ENCODE data around the gene ELMO3. TPM values are rescaled to one million over a fixed set of nuclear protein-coding genes. Genes with fewer than 3 reads are reported as not detected.

Gene ELMO3
- total and polyA plus RNA-seq, 2 experiments from 2014 or later: 0.15 to 1.1 TPM

DNA sequence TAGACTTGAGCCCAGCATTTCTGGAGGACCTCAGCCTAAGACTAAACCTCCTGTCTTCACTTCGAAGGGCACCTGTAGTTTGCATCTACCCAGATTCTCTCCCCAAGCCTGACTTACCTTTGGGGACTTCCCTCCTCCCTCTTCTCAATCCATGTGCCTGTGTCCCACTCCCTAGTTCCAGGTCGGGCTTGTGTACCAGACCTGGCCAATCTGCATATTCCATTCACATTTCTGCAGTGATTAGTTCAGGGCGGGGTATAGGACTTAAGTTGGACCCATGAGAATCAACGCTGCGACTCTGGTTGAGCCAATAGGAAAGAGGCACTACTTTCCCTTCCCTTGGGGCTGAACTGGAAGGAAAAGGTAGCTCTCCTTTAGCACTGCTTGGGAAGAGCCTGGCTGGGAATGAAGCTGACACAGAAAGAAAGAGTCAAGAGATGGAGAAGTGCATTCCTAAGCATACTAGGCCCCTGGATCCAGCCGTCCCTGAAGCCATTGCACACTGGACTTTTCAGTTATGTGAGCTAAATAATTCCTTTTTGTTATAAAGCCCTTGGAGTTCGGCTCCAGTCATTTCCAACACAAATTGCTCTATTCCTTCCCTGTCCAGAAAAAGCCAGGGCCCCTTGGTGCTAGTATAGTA is 41.7 kb upstream of the ELMO3 start:
- Histone ChIP-seq H3K9me3 (ENCODE audit: low read depth) (no peaks in the 10 kb centered on the region), H3K4me3 (no peak overlapping the region), H3K4me1 (ENCODE audit: low read depth) (no peaks in the 10 kb centered on the region), H3K27me3 (peaks cover 97% of the 10 kb centered on the region), H3K36me3 (no peaks in the 10 kb centered on the region), H3K27ac (no peak overlapping the region)
- TF ChIP-seq CTCF (IDR thresholded peaks at IDR 0.05; ENCODE audit: low read depth, low read length): no peak
- no peak for DNase-seq (ENCODE audit: low read depth in 1 of 2, low spot score in 1 of 2)

DNA sequence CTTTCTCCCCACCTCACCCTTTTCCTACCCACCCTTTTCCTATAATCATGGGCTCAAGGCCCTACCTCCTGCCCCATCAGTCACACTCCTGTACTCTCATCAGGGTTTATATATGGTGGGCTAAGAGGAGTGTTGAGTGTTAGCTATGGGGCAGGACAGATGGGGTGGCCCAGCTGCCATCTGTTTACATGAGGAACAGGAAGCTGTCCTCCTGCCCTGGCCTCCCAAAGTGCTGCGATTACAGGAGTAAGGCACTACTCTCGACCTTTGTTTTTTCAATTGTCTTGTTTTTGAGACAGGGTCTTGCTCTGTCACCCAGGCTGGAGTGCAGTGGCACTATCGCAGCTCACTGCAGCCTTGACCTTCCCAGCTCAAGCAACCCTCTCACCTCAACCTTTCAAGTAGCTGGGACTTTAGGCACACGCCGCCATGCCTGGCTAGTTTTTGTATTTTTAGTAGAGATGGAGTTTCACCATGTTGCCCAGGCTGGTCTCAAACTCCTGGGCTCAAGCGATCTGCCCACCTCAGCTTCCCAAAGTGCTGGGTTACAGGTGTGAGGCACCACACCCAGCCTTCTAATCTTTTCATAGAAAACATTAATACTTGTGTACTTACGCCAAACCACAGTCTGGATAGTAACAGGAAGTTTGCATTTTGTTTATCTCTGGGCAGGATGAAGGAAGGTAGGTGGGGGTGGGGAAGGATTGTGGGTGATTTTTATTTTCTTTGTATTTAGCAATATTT is 40.9 kb upstream of the ELMO3 start:
- Histone ChIP-seq H3K9me3 (ENCODE audit: low read depth) (no peaks in the 10 kb centered on the region), H3K4me3 (no peak overlapping the region), H3K4me1 (ENCODE audit: low read depth) (peaks cover 4% of the 10 kb centered on the region), H3K36me3 (no peaks in the 10 kb centered on the region), H3K27me3 (peaks cover 97% of the 10 kb centered on the region), H3K27ac (no peak overlapping the region)
- no peak for DNase-seq (ENCODE audit: low read depth in 1 of 2, low spot score in 1 of 2)
- TF ChIP-seq CTCF (IDR thresholded peaks at IDR 0.05; ENCODE audit: low read depth, low read length): no peak

DNA sequence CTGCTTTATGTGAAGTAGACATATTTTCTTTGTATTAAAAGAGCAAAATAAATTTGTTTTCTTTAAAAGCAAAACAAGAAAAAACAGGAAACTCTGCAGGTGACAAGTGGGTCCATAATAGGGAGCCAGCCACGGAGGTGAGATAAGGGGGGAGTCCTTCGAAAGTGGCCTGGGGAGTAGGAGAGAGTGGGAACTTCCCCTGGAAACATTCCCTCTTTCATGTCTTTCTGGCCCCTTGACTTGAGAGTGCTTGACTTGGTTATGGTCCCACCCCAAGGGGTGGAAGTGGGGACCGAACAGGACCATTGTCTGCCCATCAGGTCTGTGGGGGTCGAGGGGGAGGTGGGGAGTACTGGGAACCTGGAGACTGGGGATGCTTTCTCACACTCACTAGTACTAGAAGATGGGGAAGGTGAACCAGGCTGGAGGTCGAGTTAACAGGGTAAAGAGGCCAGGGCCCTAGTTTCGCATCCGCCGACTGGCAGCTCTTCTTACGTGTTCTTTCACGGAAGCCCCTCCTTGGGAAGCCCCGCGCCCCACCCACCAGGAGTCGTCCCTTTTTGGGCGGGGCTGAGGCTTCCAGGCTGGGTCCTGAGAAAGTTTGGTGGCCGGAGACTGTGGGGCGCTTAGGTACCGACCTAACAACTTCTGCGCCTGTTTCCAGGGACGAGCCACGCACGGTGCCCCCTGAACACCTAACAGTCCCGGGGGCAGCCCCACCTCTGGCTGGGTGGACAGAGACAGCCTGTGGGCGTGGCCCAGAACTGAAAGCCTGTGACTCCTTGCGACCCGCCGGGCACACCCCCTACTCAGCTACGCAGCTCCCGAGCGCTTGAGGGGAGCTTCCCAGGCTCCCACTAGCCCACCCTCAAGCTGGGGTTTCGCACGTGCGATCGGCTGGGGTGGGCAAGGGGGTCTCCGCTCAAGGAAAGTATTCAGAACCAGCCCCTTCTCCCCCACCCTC is 40.0 kb upstream of the ELMO3 start:
- H3K4me1 ChIP-seq (ENCODE audit: low read depth): peaks cover 6% of the 10 kb centered on the region

GRCh38 chr16:67161595-67162058 is 37.3 kb upstream of the ELMO3 start:
- DNase-seq (ENCODE audit: low read depth in 1 of 2, low spot score in 1 of 2): no peak
- H3K27ac ChIP-seq: no peak overlapping the region
- no peaks in the 10 kb centered on the region for H3K36me3 ChIP-seq
- peaks cover 97% of the 10 kb centered on the region for H3K27me3 ChIP-seq
- H3K9me3 ChIP-seq (ENCODE audit: low read depth): no peaks in the 10 kb centered on the region
- H3K4me3 ChIP-seq: no peak overlapping the region
- H3K4me1 ChIP-seq (ENCODE audit: low read depth): peaks cover 6% of the 10 kb centered on the region
- no peak for TF ChIP-seq CTCF (IDR thresholded peaks at IDR 0.05; ENCODE audit: low read depth, low read length)

More for the DNA sequence above, 40.0 kb upstream of the ELMO3 start:
- DNase-seq (ENCODE audit: low read depth in 1 of 2, low spot score in 1 of 2): peak; percentile 34 to 43
- Histone ChIP-seq H3K9me3 (ENCODE audit: low read depth) (no peaks in the 10 kb centered on the region), H3K27ac (no peak overlapping the region), H3K36me3 (no peaks in the 10 kb centered on the region), H3K27me3 (peaks cover 97% of the 10 kb centered on the region), H3K4me3 (peak overlapping the region; percentile 59)
- TF ChIP-seq CTCF (IDR thresholded peaks at IDR 0.05; ENCODE audit: low read depth, low read length): no peak

- H3K27me3 ChIP-seq: peaks cover 97% of the 10 kb centered on the region
- H3K4me3 ChIP-seq: peak overlapping the region; percentile 33
- peaks cover 6% of the 10 kb centered on the region for H3K4me1 ChIP-seq (ENCODE audit: low read depth)
- no peaks in the 10 kb centered on the region for H3K36me3 ChIP-seq
- TF ChIP-seq CTCF (IDR thresholded peaks at IDR 0.05; ENCODE audit: low read depth, low read length): no peak
- DNase-seq (ENCODE audit: low read depth in 1 of 2, low spot score in 1 of 2): peak in 1 of 2 donors; percentile 34
- no peaks in the 10 kb centered on the region for H3K9me3 ChIP-seq (ENCODE audit: low read depth)
- no peak overlapping the region for H3K27ac ChIP-seq
These were observed 36.3 kb upstream of the ELMO3 start for GRCh38 chr16:67162506-67163163.
